Suprapubic skin (tissue), 4 donors: Measurements from ENCODE around the gene KPTN.

Experiments
- CTCF ChIP-seq, 2 donors: fragments of 200-600 bp in 1 of 2; fragments of 450-650 bp in 1 of 2; sonication (generic) in 1 of 2; IDR thresholded peaks; one replicate each; pipeline ENCODE4 v1.5.1; 2016 to 2019; ENCODE audit warnings: antibody characterized with exemption in 2 of 2, mild to moderate bottlenecking in 1 of 2, moderate library complexity in 1 of 2
- EP300 ChIP-seq: sonication (generic); formaldehyde crosslinking; IDR thresholded peaks from one replicate; pipeline ENCODE4 v1.6.1; 2017; ENCODE audit warnings: antibody characterized with exemption
- POLR2A ChIP-seq, 2 donors: fragments of 450-650 bp; IDR thresholded peaks; one replicate each; pipeline ENCODE4 v1.6.1; 2017; ENCODE audit warnings: antibody characterized with exemption in 2 of 2, mild to moderate bottlenecking in 2 of 2, moderate library complexity in 2 of 2
- POLR2AphosphoS5 ChIP-seq, 3 donors: sonication (generic); formaldehyde crosslinking; IDR thresholded peaks; one replicate each; pipeline ENCODE4 v1.6.1; 2017; ENCODE audit warnings: antibody characterized with exemption in 3 of 3

GRCh38 chr19:47437500-47437899 lies 46.5 kb downstream of the KPTN start:
- TF ChIP-seq EP300 = no peak
- TF ChIP-seq CTCF (IDR thresholded peaks at IDR 0.05) = no peak
- no peak for TF ChIP-seq POLR2A (IDR thresholded peaks at IDR 0.05)
- no peak for TF ChIP-seq POLR2AphosphoS5 (IDR thresholded peaks at IDR 0.05)
